GM23248 (cell line): ENCODE measurements around the gene ALCAM.

Source experiments
- EZH2 ChIP-seq: fragments of 200-600 bp; sonication (generic); IDR thresholded peaks from 2 replicates; pipeline ENCODE4 v1.6.1; 2018; ENCODE audit warnings: antibody characterized with exemption, mild to moderate bottlenecking; ENCODE audit not compliant: insufficient read depth, poor library complexity, severe bottlenecking
- EZH2phosphoT487 ChIP-seq: fragments of 200-600 bp; sonication (generic); IDR thresholded peaks from 2 replicates; pipeline ENCODE4 v1.6.1; 2018; ENCODE audit warnings: antibody characterized with exemption, moderate library complexity, mild to moderate bottlenecking, low read depth; ENCODE audit not compliant: insufficient read depth

DNA sequence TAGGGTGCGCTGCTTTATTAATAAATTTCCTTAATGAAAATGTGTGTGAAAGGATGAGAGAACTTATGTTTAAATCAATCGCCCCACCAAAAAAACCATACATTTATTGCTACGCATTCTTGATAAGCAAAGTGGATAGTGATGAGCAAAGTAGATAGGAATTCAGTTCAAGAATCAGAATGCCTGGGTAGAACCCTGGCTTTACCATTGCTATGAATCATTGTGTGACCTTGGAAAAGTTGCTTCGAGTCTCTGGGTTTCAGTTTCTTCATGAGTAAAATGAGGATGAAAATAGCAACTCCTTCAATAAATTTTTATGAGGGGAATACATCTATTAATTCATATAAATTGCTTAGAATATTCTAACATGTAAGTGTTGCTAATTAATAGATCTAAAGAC is 2.6 kb upstream of the ALCAM start:
- TF ChIP-seq EZH2phosphoT487 (no peak), EZH2 (no peak)
